Thyroid gland (tissue), 4 donors: ENCODE measurements around the gene SPRTN. TPM values are rescaled to one million over a fixed set of nuclear protein-coding genes. Genes with fewer than 3 reads are reported as not detected.

Experiments
- DNase-seq, 2 donors: peaks; one replicate each; pipeline ENCODE4 v3.0.0-alpha.2; 2019
- H3K27ac ChIP-seq, 3 donors: fragments of 200-600 bp; sonication (generic); 1 replicate in 2 of 3; 2 replicates in 1 of 3; pipeline ENCODE4 v1.5.1; 2016 to 2019; ENCODE audit warnings: mild to moderate bottlenecking in 1 of 3, moderate library complexity in 1 of 3
- H3K27me3 ChIP-seq: fragments of 200-600 bp; sonication (generic); one replicate; pipeline ENCODE4 v1.5.1; 2019
- H3K36me3 ChIP-seq, 2 donors: fragments of 200-600 bp; sonication (generic); one replicate each; pipeline ENCODE4 v1.5.1; 2016 to 2019
- H3K4me1 ChIP-seq, 2 donors: fragments of 200-600 bp; sonication (generic); one replicate each; pipeline ENCODE4 v1.5.1; 2017 to 2019
- H3K4me3 ChIP-seq, 3 donors: fragments of 200-600 bp; sonication (generic); replicated peaks in 1 of 3; 1 replicate in 2 of 3; 2 replicates in 1 of 3; pipeline ENCODE4 v1.5.1; 2016; ENCODE audit warnings: mild to moderate bottlenecking in 1 of 3
- H3K9me3 ChIP-seq: fragments of 200-600 bp; sonication (generic); one replicate; pipeline ENCODE4 v1.5.1; 2017
- POLR2A ChIP-seq, 2 donors: fragments of 450-650 bp; IDR thresholded peaks; one replicate each; pipeline ENCODE4 v1.6.1; 2017; ENCODE audit warnings: antibody characterized with exemption in 2 of 2, mild to moderate bottlenecking in 2 of 2, moderate library complexity in 1 of 2
- WGBS, 2 donors: methylation state at CpG; one replicate each; pipeline ENCODE4 v1.1.5; 2017; 5-methylcytosine and 5-hydroxymethylcytosine counted together
- intact Hi-C: fragments of 100-400 bp; cut with DNase I; formaldehyde crosslinking; loops from one replicate; pipeline ENCODE4 v1.15.1; 2023
- total RNA-seq, 4 donors: library from RNA; depleted of rRNA; stranded (reverse); fragments of >200 nt; gene quantifications; one replicate each; pipeline ENCODE4 v1.2.3, GENCODE V29; 2016
- TF ChIP-seq, protein P1 (sequence below), 6 experiments: fragments of 200-600 bp in 3 of 6; fragments of 450-650 bp in 3 of 6; sonication (generic) in 3 of 6; IDR thresholded peaks; one replicate each; pipeline ENCODE4 v1.5.1; 2016 to 2019; ENCODE audit warnings: antibody characterized with exemption in 6 of 6, mild to moderate bottlenecking in 2 of 6, inconsistent platforms in 1 of 6, moderate library complexity in 1 of 6

Gene SPRTN
- total RNA-seq, 4 donors from 2014 or later: 11.0 to 28.9 (median 21.9) TPM

- WGBS, 2 donors: 79% methylated on average over 8 of the region's 8 CpGs
- TF ChIP-seq, protein P1, sequence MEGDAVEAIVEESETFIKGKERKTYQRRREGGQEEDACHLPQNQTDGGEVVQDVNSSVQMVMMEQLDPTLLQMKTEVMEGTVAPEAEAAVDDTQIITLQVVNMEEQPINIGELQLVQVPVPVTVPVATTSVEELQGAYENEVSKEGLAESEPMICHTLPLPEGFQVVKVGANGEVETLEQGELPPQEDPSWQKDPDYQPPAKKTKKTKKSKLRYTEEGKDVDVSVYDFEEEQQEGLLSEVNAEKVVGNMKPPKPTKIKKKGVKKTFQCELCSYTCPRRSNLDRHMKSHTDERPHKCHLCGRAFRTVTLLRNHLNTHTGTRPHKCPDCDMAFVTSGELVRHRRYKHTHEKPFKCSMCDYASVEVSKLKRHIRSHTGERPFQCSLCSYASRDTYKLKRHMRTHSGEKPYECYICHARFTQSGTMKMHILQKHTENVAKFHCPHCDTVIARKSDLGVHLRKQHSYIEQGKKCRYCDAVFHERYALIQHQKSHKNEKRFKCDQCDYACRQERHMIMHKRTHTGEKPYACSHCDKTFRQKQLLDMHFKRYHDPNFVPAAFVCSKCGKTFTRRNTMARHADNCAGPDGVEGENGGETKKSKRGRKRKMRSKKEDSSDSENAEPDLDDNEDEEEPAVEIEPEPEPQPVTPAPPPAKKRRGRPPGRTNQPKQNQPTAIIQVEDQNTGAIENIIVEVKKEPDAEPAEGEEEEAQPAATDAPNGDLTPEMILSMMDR (IDR thresholded peaks at IDR 0.05): no peak
- no peak for TF ChIP-seq POLR2A (IDR thresholded peaks at IDR 0.05)
- intact Hi-C loops: no loop called here
- H3K4me3 ChIP-seq: no peak overlapping the region
- H3K27ac ChIP-seq: no peak overlapping the region
- no peaks in the 10 kb centered on the region for H3K27me3 ChIP-seq
- H3K9me3 ChIP-seq: no peaks in the 10 kb centered on the region
- DNase-seq: no peak
- no peaks in the 10 kb centered on the region for H3K4me1 ChIP-seq
- no peaks in the 10 kb centered on the region for H3K36me3 ChIP-seq
Measured at GRCh38 chr1:231311720-231312431, 26.2 kb upstream of the SPRTN start.

DNA sequence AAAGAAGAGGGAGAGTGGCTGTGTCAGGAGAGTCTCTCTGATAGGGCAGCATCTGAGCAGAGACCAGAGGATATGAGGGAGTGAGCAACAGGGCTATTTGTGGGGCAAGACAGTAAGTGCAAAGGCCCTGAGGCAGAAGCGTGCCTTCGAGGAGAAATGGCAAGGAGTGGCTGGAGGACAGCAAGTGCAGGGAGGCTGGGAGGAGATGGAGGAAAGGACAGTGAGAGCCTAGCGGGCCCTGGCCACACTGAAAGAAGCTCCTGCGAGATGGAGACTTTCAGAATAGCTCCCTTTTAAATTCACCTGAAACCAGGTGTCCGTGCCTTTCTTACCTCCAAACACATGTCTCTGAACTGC, 25.7 kb upstream of the SPRTN start:
- no peak for DNase-seq
- intact Hi-C loops: no loop called here
- Histone ChIP-seq H3K4me1 (no peaks in the 10 kb centered on the region), H3K36me3 (no peaks in the 10 kb centered on the region), H3K27ac (no peak overlapping the region), H3K9me3 (no peaks in the 10 kb centered on the region), H3K4me3 (no peak overlapping the region), H3K27me3 (no peaks in the 10 kb centered on the region)
- TF ChIP-seq, protein P1 (IDR thresholded peaks at IDR 0.05): no peak
- TF ChIP-seq POLR2A (IDR thresholded peaks at IDR 0.05): no peak
- WGBS, 2 donors: 94 to 97% methylated on average over 5 of the region's 5 CpGs

DNA sequence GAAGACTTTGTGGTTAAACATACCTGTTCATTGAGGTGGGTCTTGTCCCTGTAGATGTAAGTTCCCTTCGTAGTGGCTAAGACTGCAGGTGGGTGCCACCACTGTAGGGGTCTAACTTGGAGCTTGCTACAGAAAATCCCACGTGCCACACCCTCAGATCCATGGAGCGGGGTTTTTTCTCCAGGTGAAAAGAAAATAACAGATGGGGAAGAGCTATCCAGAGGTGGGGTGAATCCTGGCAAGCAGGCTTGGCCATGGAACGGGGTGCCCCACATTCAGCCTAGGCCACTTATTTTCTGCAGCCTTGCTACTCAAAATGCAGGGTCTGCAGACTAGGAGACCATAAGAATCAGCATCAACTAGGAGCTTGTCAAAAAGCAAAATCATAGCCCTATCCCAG, 24.4 kb upstream of the SPRTN start:
- intact Hi-C loops: no loop called here
- 81 to 82% methylated on average over 4 of the region's 4 CpGs for WGBS, 2 donors

DNA sequence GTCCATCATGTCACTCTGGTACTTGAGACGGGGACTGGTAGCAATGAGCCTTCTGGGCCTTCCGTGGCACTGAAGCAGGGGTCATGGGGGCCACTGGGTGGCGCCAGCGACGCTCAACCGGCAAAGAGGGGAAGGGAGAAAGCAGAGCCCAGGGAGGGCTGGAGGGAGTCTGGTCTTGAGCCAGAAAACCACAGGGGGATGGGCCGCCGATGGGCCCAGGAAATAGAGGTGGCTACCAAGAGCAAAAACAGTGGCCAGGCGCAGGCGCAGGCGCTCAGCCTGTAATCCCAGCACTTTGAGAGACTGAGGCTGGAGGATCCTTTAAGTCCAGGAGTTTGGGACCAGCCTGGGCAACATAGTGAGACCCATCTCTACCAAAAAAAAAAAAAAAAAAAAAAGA, 22.2 kb upstream of the SPRTN start:
- Histone ChIP-seq H3K36me3 (no peaks in the 10 kb centered on the region), H3K27ac (no peak overlapping the region), H3K9me3 (no peaks in the 10 kb centered on the region), H3K4me1 (no peaks in the 10 kb centered on the region), H3K27me3 (no peaks in the 10 kb centered on the region), H3K4me3 (no peak overlapping the region)
- intact Hi-C loops: no loop called here
- TF ChIP-seq, protein P1 (IDR thresholded peaks at IDR 0.05): peak in 3 of 6 experiments; percentile 15 to 39 (median 26)
- no peak for TF ChIP-seq POLR2A (IDR thresholded peaks at IDR 0.05)
- WGBS, 2 donors: 25 to 38% methylated on average over 6 to 11 of the region's 11 CpGs
- DNase-seq: peak in 1 of 2 donors; percentile 12

More for the DNA sequence above, 24.4 kb upstream of the SPRTN start:
- Histone ChIP-seq H3K9me3 (no peaks in the 10 kb centered on the region), H3K4me3 (no peak overlapping the region), H3K27ac (no peak overlapping the region), H3K4me1 (no peaks in the 10 kb centered on the region), H3K36me3 (no peaks in the 10 kb centered on the region), H3K27me3 (no peaks in the 10 kb centered on the region)
- TF ChIP-seq POLR2A (IDR thresholded peaks at IDR 0.05): no peak
- no peak for DNase-seq

- Histone ChIP-seq H3K4me3 (no peak overlapping the region), H3K9me3 (no peaks in the 10 kb centered on the region), H3K4me1 (no peaks in the 10 kb centered on the region), H3K27me3 (no peaks in the 10 kb centered on the region), H3K36me3 (no peaks in the 10 kb centered on the region), H3K27ac (no peak overlapping the region)
- no peak for DNase-seq
- WGBS, 2 donors: 94% methylated on average over 20 to 40 of the region's 44 CpGs
- intact Hi-C loops: no loop called here
- no peak for TF ChIP-seq POLR2A (IDR thresholded peaks at IDR 0.05)
- TF ChIP-seq, protein P1 (IDR thresholded peaks at IDR 0.05): no peak
Measured at GRCh38 chr1:231317306-231318014, 20.6 kb upstream of the SPRTN start.
